H54 (cell line): ENCODE results near the gene SERBP1.
"Not testable (repeated sequence)": the region's sequence is repeated elsewhere in the genome, so short reads cannot be mapped to it uniquely, and the experiment has no call there.

Source experiments
- DNase-seq: peaks from one replicate; pipeline ENCODE4 v3.0.0; 2011; ENCODE audit warnings: low spot score, mixed read lengths; ENCODE audit not compliant: insufficient read length
- FAIRE-seq: peaks from 3 replicates; lab custom pipeline; 2011; peaks lifted over from hg19 to GRCh38; lab: Jason Lieb, UNC
- POLR2A ChIP-seq: IDR thresholded peaks from 2 replicates; pipeline ENCODE4 v1.6.1; 2011; ENCODE audit warnings: low read depth, mild to moderate bottlenecking, low read length

The SERBP1 gene

GRCh38 chr1:67458663-67459062 lies 28.5 kb upstream of the SERBP1 start:
- no peak for FAIRE-seq
- no peak for TF ChIP-seq POLR2A
- no peak for DNase-seq

DNA sequence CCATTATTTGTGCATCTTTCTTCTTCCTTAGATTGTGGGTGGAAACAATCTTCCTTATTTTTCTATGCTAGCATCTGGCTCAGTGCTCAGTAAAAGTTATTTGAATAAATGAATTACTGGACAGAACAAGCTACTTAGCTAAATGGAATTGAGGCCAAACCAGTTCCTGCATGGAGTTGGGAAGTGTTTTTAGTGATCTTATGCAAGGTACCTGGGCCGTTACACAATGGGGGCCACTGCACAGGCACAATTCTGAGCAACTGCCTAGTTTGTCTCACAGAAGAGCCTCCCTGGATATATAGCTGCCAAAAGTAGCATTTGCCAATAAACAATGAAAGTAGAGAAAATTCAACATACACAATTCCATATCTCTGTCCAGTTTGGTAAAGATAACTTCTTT lies 27.0 kb upstream of the SERBP1 start:
- DNase-seq (no peak), FAIRE-seq (no peak)
- TF ChIP-seq POLR2A: no peak

DNA sequence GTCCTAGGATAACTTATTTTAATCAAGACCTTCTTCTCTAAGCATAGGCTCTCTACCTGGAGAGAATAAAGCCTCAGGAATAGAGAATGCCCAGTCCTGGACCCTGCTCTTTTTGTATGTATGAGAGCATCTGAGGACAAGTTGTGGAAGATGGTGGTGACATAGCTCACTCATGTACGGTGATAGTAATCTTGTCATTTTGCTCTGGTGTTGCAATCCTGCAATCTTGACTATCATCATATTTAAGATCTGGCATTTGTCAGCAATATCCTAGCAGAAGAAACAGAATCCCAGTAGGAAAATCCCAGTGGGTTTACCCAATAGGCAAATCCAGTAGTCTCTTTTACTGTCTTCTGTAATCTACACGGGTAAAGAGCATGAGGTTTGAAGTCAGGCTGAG lies 21.6 kb upstream of the SERBP1 start:
- DNase-seq (no peak), FAIRE-seq (no peak)
- no peak for TF ChIP-seq POLR2A

GRCh38 chr1:67451356-67451755 lies 21.2 kb upstream of the SERBP1 start:
- no peak for TF ChIP-seq POLR2A
- DNase-seq: no peak
- no peak for FAIRE-seq

- DNase-seq (no peak), FAIRE-seq (no peak)
- no peak for TF ChIP-seq POLR2A
Measured at GRCh38 chr1:67446893-67447292, 16.7 kb upstream of the SERBP1 start.

- not testable (repeated sequence) for FAIRE-seq, DNase-seq
Measured at GRCh38 chr1:67446014-67446413, 15.8 kb upstream of the SERBP1 start.

- DNase-seq (no peak), FAIRE-seq (no peak)
- no peak for TF ChIP-seq POLR2A
Measured at GRCh38 chr1:67441739-67442281, 11.6 kb upstream of the SERBP1 start.

GRCh38 chr1:67441183-67441582 lies 11.0 kb upstream of the SERBP1 start:
- TF ChIP-seq POLR2A: no peak
- no peak for FAIRE-seq
- DNase-seq: no peak

GRCh38 chr1:67440339-67440738 lies 10.1 kb upstream of the SERBP1 start:
- no peak for TF ChIP-seq POLR2A
- FAIRE-seq (no peak), DNase-seq (no peak)

GRCh38 chr1:67439277-67440029 lies 9.3 kb upstream of the SERBP1 start:
- TF ChIP-seq POLR2A: no peak
- no peak for DNase-seq

DNA sequence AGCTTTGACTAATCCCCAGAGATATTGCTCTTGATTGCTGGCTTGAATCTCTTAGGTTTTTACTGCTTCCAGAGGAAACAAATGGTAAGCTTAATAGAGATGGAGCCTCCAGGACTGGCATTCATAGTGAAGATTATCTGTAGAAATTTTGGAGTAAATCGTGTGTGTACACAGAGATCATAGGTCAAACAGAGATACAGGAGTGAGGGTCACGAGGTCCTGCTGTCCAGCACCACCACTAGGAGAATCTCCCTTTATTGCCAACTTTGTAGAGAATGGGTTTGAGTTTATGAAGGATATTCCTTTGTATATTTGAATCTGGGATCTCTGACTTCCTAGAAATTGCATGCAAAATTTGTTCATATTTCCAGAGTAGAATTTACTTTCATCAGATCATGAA lies 7.8 kb upstream of the SERBP1 start:
- no peak for DNase-seq
- no peak for TF ChIP-seq POLR2A
- FAIRE-seq: no peak

More at GRCh38 chr1:67439277-67440029, 9.3 kb upstream of the SERBP1 start:
- no peak for FAIRE-seq

- no peak for FAIRE-seq
- TF ChIP-seq POLR2A: no peak
- DNase-seq: no peak
Measured at GRCh38 chr1:67436511-67437055, 6.4 kb upstream of the SERBP1 start.

- DNase-seq (no peak), FAIRE-seq (no peak)
- TF ChIP-seq POLR2A: no peak
Measured at GRCh38 chr1:67434491-67434890, 4.3 kb upstream of the SERBP1 start.

DNA sequence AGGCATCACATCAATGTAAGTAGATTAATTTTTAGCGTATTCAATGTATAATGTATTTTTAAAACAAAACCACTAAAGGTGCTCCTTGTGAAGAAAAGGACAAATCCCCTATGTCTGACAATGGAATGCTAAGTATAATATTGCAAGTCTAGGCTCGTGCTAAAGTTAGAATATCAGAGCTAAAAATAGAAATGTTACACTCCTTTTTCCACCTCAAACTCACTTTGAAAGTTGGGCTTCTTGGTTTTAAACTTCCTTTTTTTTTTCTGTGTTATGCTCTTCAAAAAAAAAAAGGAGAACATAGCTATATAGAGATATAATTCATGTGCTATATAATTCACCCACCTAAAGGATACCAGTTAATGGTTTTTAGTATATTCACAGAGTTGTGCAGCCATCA lies 3.6 kb upstream of the SERBP1 start:
- DNase-seq (no peak), FAIRE-seq (no peak)
- TF ChIP-seq POLR2A: no peak

DNA sequence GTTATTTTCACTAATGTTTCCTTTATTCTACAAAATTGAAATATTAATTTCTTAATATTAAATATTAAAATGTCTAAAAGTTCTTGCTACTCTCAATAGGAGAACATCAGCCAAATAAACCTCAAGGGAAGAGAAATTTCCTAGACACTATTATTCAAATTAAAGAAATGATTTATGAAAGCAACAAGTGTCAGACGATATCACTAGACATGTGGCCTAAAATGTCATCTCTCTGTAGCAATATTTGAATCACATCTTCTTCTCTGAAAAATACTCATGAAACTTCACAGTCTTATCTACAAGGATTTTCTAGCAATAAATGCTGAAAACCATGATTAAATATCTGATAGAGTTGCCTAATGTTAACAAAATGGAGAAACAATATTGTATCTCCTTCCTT lies 2.5 kb upstream of the SERBP1 start:
- TF ChIP-seq POLR2A: no peak
- FAIRE-seq: no peak
- no peak for DNase-seq
